GM23338 (cell line): ENCODE results near the gene SFMBT2.

Source experiments
- CREB1 ChIP-seq: fragments of 250-450 bp; sonication (Bioruptor Pico); IDR thresholded peaks from 2 replicates; pipeline ENCODE4 v1.5.0; 2020; ENCODE audit warnings: low read depth, mild to moderate bottlenecking, moderate library complexity
- CTCF ChIP-seq, 2 experiments: fragments of 200-600 bp in 1 of 2; sonication (generic) in 1 of 2; conservative IDR thresholded peaks; 2 replicates each; pipeline versions ENCODE4 v1.5.1 to v1.6.1; 2016 to 2017; ENCODE audit warnings: antibody characterized with exemption in 2 of 2, low read depth in 2 of 2, mild to moderate bottlenecking in 2 of 2, moderate library complexity in 1 of 2
- EZH2 ChIP-seq: fragments of 200-600 bp; sonication (generic); IDR thresholded peaks from one replicate; pipeline ENCODE4 v1.8.0; 2017; ENCODE audit warnings: antibody characterized with exemption, mild to moderate bottlenecking, low read depth; ENCODE audit not compliant: unreplicated experiment
- POLR2AphosphoS5 ChIP-seq: IDR thresholded peaks from 2 replicates; pipeline ENCODE4 v1.6.1; 2016; ENCODE audit warnings: antibody characterized with exemption, low read depth
- REST ChIP-seq: IDR thresholded peaks from one replicate; pipeline ENCODE4 v1.6.1; 2018; ENCODE audit warnings: antibody characterized with exemption; ENCODE audit not compliant: unreplicated experiment

DNA sequence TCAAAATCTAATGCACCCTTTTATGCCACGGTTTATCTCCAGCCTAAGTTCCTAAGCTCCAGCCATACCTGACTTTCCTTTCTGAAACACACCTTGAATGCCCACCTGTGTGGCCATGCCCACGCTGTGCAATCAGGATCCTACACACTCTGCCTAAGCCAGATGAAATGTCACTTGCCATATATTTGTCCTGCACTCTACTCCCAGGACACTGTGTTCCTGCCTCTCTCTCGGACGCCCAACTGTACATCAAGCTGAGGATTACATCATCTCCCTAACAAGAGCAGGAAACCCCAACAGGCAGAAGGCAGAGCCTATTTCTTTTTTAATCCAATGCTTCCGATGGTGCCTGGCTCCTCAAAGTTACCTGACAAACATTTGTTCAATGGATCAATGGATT lies 214.6 kb downstream of the SFMBT2 start:
- TF ChIP-seq CTCF (conservative IDR thresholded peaks at IDR 0.05; ENCODE audit: low read depth in 2 of 2) (no peak), EZH2 (no peak), CREB1 (CRISPR knock-in tag) (no peak), REST (no peak), POLR2AphosphoS5 (no peak)
